HCT116 (cell line): Measurements from ENCODE around the gene PXK.

Experiments used
- EZH2phosphoT487 ChIP-seq: fragments of 200-600 bp; IDR thresholded peaks from 2 replicates; pipeline ENCODE4 v1.6.1; 2018; ENCODE audit warnings: antibody characterized with exemption, borderline replicate concordance
- RAD21 ChIP-seq: IDR thresholded peaks from 2 replicates; pipeline ENCODE4 v1.6.1; 2012; ENCODE audit warnings: low read depth, mild to moderate bottlenecking
- TF ChIP-seq, protein P1 (sequence below), 3 experiments: fragments of 200-600 bp in 1 of 3; sonication (generic) in 1 of 3; IDR thresholded peaks in 2 of 3; conservative IDR thresholded peaks in 1 of 3; 2 replicates each; pipeline ENCODE4 v1.5.1; 2012 to 2017; ENCODE audit warnings: low read depth in 2 of 3, low read length in 2 of 3, antibody characterized with exemption in 1 of 3, borderline replicate concordance in 1 of 3, control low read depth in 1 of 3, mild to moderate bottlenecking in 1 of 3, mixed read lengths in 1 of 3, mixed run types in 1 of 3, moderate library complexity in 1 of 3; ENCODE audit not compliant: insufficient read depth in 1 of 3

DNA sequence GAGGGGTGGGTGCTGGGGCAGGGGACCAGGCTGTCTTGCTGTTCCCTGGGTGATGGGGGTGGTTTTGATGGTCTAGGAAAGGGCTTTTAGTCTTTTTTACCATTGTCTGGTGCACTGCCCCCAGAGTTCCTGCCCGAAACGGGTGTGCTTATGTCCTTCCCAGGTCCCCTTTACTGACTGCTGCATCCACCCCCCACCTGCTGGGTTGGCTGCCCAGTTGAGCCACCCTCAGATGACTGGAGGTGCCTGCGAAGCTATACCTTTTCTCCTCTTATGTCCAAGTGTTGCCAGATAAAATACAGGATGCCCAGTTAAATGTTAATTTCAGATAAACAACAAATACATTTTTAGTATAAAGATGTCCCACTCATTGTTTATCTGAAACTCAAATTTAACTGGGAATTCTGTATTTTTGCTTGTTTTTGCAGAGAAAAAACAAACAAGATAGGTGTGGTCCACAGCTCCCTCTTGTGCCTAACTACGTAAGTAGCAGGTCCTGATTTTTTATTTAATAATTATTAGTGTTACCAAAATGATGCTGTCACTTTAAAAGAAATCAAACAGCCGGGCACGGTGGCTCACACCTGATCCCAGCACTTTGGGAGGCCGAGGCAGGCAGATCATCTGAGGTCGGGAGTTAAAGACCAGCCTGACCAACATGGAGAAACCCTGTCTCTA is 32.7 kb upstream of the PXK start:
- TF ChIP-seq, protein P1, sequence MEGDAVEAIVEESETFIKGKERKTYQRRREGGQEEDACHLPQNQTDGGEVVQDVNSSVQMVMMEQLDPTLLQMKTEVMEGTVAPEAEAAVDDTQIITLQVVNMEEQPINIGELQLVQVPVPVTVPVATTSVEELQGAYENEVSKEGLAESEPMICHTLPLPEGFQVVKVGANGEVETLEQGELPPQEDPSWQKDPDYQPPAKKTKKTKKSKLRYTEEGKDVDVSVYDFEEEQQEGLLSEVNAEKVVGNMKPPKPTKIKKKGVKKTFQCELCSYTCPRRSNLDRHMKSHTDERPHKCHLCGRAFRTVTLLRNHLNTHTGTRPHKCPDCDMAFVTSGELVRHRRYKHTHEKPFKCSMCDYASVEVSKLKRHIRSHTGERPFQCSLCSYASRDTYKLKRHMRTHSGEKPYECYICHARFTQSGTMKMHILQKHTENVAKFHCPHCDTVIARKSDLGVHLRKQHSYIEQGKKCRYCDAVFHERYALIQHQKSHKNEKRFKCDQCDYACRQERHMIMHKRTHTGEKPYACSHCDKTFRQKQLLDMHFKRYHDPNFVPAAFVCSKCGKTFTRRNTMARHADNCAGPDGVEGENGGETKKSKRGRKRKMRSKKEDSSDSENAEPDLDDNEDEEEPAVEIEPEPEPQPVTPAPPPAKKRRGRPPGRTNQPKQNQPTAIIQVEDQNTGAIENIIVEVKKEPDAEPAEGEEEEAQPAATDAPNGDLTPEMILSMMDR (IDR thresholded peaks at IDR 0.05 in 2 of 3, conservative IDR thresholded peaks at IDR 0.05 in 1 of 3; ENCODE audit: borderline replicate concordance in 1 of 3, insufficient read depth in 1 of 3, low read depth in 2 of 3, low read length in 2 of 3), result peak; percentile 52 to 93 (median 64)
- TF ChIP-seq EZH2phosphoT487 (no peak), RAD21 (peak; percentile 93)
